Femur (tissue), 1 donor: ENCODE data around the gene SP140.
"Not testable (repeated sequence)": the region's sequence is repeated elsewhere in the genome, so short reads cannot be mapped to it uniquely, and the experiment has no call there.

Experiments used
- DNase-seq: peaks from one replicate; pipeline ENCODE4 v3.0.0-alpha.2; 2017

SP140 gene

GRCh38 chr2:230227216-230227615 lies 1.7 kb downstream of the SP140 start:
- no peak for DNase-seq

GRCh38 chr2:230230087-230230486 lies 4.6 kb downstream of the SP140 start:
- DNase-seq, result no peak

GRCh38 chr2:230230496-230231200 lies 5.1 kb downstream of the SP140 start:
- DNase-seq, result no peak

GRCh38 chr2:230231251-230231650 lies 5.7 kb downstream of the SP140 start:
- DNase-seq, result no peak

- DNase-seq, result no peak
Observed at GRCh38 chr2:230234122-230234722, 8.7 kb downstream of the SP140 start.

GRCh38 chr2:230234845-230235244 lies 9.3 kb downstream of the SP140 start:
- no peak for DNase-seq

GRCh38 chr2:230244211-230244610 lies 18.7 kb downstream of the SP140 start:
- DNase-seq, result no peak

- no peak for DNase-seq
Observed at GRCh38 chr2:230246206-230246605, 20.7 kb downstream of the SP140 start.

- DNase-seq, result no peak
Observed at GRCh38 chr2:230250231-230250630, 24.7 kb downstream of the SP140 start.

GRCh38 chr2:230254152-230254881 lies 28.8 kb downstream of the SP140 start:
- DNase-seq, result no peak

GRCh38 chr2:230256733-230257332 lies 31.3 kb downstream of the SP140 start:
- no peak for DNase-seq

- DNase-seq, result no peak
Observed at GRCh38 chr2:230258483-230258882, 32.9 kb downstream of the SP140 start.

- DNase-seq, result no peak
Observed at GRCh38 chr2:230262246-230262645, 36.7 kb downstream of the SP140 start.

- not testable (repeated sequence) for DNase-seq
Observed at GRCh38 chr2:230264945-230265344, 39.4 kb downstream of the SP140 start.

- no peak for DNase-seq
Observed at GRCh38 chr2:230266638-230267037, 41.1 kb downstream of the SP140 start.

GRCh38 chr2:230267059-230267458 lies 41.5 kb downstream of the SP140 start:
- no peak for DNase-seq

- no peak for DNase-seq
Observed at GRCh38 chr2:230267556-230267955, 42.0 kb downstream of the SP140 start.

GRCh38 chr2:230268606-230269243 lies 43.2 kb downstream of the SP140 start:
- no peak for DNase-seq

GRCh38 chr2:230269715-230270114 lies 44.2 kb downstream of the SP140 start:
- DNase-seq, result no peak

- no peak for DNase-seq
Observed at GRCh38 chr2:230282936-230283335, 57.4 kb downstream of the SP140 start.

GRCh38 chr2:230286048-230286447 lies 60.5 kb downstream of the SP140 start:
- no peak for DNase-seq

GRCh38 chr2:230289311-230289710 lies 63.8 kb downstream of the SP140 start:
- not testable (repeated sequence) for DNase-seq

GRCh38 chr2:230295192-230295591 lies 69.7 kb downstream of the SP140 start:
- DNase-seq, result no peak
